ENCODE measurements around the gene SLX4.
A peak's percentile ranks its signal among the peaks of the same experiment; 100 is the strongest.

The SLX4 gene

DNA sequence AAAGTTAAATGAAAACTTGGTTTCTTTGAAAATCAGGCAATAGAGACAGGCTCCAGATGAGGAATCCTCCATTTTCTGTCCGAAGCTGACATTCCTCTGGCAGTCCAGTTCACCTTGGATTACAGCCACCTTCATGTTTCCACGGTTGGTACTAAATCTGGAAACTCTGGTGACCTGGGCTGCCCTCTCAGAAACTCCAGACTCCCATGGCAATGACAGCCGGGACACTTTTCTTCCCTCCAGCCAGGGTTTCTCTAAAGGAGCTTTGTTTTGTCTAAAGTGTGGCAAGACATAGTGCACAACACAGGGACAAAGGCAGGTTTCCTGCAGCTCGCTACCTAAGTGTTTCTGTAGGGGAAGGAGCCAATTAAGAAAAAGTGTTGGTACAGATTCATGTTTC, 74.6 kb downstream of the SLX4 start:
- Mint-ChIP-seq H3K27me3 (no peaks in the 10 kb centered on the region), H3K4me1 (peaks cover 13% of the 10 kb centered on the region), H3K4me3 (no peak overlapping the region), H3K27ac (no peak overlapping the region), H3K36me3 (peaks cover 9% of the 10 kb centered on the region), H3K9me3 (no peaks in the 10 kb centered on the region)

DNA sequence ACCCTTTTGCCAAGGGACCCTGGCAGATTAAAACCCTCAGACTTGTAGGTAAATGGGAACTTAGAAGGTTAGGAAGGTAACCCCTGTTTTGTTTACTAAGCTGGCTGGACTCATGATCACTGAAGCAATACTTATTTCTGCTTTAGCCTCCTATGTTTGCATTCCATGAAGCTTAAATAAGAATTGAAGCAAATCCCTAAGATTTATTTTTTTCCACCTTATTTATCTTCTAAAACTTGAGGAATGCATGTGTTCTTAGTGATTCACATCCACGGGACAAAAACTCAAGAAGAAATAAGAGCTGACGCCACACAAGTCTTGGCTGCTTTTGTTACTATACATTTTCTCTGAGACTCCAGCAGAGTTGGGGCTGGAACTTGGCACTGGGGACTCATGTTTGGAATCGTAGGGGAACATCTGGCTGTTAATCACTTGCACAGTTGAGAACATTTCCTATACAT, 75.1 kb downstream of the SLX4 start:
- H3K9me3 Mint-ChIP-seq = no peaks in the 10 kb centered on the region
- peaks cover 13% of the 10 kb centered on the region for H3K4me1 Mint-ChIP-seq
- H3K27ac Mint-ChIP-seq = no peak overlapping the region
- H3K27me3 Mint-ChIP-seq = no peaks in the 10 kb centered on the region
- no peak overlapping the region for H3K4me3 Mint-ChIP-seq
- peaks cover 12% of the 10 kb centered on the region for H3K36me3 Mint-ChIP-seq

DNA sequence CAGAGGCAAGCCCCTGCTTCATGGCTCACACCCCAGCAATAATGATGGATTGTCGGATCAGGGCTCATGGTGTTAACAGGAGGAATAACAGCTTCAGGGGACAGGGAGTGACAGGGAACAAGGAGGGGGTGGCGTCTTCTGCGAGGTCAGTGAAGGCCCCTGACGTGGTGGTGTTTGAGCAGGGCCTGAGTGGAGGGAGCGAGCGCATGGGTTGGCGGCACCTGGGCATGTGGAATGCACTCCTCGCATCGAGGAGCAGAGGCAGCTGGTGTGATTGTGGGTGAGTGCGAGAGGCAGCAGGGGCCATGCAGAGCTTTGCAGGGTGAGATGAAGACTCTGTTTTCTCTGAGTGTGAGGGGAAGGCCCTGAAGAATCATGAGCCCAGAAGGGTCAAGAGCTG, 77.3 kb downstream of the SLX4 start:
- H3K4me1 Mint-ChIP-seq = peaks cover 13% of the 10 kb centered on the region
- H3K27me3 Mint-ChIP-seq = no peaks in the 10 kb centered on the region
- peak overlapping the region; percentile 62 for H3K27ac Mint-ChIP-seq
- peaks cover 9% of the 10 kb centered on the region for H3K36me3 Mint-ChIP-seq
- no peak overlapping the region for H3K4me3 Mint-ChIP-seq
- H3K9me3 Mint-ChIP-seq = no peaks in the 10 kb centered on the region

DNA sequence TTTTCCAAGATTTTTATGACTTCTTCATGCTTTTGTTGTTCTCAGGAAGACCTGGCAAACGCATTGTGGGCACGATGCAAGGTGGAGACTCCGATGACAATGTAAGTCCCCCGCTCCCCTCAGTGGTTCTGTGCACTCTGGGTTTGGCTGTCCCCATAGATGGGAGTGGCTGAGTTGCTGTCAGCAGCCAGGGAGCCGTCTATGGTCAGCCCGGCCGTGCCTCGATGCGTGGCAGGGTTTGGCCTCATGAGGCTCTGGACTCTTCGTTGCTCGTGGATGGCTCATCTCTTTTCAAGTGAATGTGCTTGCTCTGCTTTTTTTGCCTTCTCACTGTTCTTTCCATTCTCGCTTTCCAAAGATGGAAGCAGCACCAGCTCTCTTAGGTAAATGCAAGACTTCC, 78.7 kb downstream of the SLX4 start:
- H3K4me1 Mint-ChIP-seq = peaks cover 22% of the 10 kb centered on the region
- H3K36me3 Mint-ChIP-seq = peaks cover 16% of the 10 kb centered on the region
- no peaks in the 10 kb centered on the region for H3K27me3 Mint-ChIP-seq
- no peaks in the 10 kb centered on the region for H3K9me3 Mint-ChIP-seq
- no peak overlapping the region for H3K4me3 Mint-ChIP-seq
- peak overlapping the region; percentile 65 for H3K27ac Mint-ChIP-seq

Measured in activated naive CD4-positive, alpha-beta T cell treated with anti-CD3 and anti-CD28 coated beads, Interleukin-2, amount 50 U/mL, for 24 hours (primary cell).